AG09309 (cell line): ENCODE results near the gene GNG13.

Experiments
- DNase-seq: peaks from one replicate; pipeline ENCODE4 v3.0.0-alpha.2; 2010; ENCODE audit warnings: low read depth
- H3K4me3 ChIP-seq: 2 replicates; pipeline ENCODE4 v1.5.1; 2011; ENCODE audit warnings: mild to moderate bottlenecking, low read depth, low read length, moderate library complexity; ENCODE audit not compliant: control insufficient read depth
- TF ChIP-seq, protein P1 (sequence below): IDR thresholded peaks from 2 replicates; pipeline ENCODE4 v1.5.1; 2011; ENCODE audit warnings: mild to moderate bottlenecking, low read depth, low read length, inconsistent platforms; ENCODE audit not compliant: insufficient read depth, control insufficient read depth; ENCODE audit errors: missing control alignments

GNG13 gene

DNA sequence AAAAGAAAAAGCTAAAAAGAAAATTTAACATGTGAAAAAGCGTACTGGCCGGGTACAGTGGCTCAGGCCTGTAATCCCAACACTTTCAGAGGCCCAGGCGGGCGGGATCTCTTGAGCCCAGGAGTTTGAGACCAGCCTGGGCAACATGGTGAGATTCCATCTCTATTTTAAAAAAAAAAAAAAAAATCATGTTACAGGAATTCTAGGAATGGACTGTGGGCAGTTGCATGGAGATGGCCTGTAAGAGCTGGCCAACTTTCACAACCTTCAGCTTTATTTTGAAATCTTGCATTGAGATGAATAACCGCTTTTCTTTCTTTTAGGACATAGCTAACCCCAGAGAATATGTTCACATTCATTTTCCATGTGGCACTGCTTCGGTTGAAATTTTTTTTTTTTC lies 51.5 kb downstream of the GNG13 start:
- TF ChIP-seq, protein P1, sequence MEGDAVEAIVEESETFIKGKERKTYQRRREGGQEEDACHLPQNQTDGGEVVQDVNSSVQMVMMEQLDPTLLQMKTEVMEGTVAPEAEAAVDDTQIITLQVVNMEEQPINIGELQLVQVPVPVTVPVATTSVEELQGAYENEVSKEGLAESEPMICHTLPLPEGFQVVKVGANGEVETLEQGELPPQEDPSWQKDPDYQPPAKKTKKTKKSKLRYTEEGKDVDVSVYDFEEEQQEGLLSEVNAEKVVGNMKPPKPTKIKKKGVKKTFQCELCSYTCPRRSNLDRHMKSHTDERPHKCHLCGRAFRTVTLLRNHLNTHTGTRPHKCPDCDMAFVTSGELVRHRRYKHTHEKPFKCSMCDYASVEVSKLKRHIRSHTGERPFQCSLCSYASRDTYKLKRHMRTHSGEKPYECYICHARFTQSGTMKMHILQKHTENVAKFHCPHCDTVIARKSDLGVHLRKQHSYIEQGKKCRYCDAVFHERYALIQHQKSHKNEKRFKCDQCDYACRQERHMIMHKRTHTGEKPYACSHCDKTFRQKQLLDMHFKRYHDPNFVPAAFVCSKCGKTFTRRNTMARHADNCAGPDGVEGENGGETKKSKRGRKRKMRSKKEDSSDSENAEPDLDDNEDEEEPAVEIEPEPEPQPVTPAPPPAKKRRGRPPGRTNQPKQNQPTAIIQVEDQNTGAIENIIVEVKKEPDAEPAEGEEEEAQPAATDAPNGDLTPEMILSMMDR = no peak
- H3K4me3 ChIP-seq = no peak overlapping the region
- DNase-seq = peak; percentile 87
